PC-3 (cell line): ENCODE measurements around the gene SSH3.

Source experiments
- EZH2 ChIP-seq: fragments of 300-600 bp; sonication (generic); IDR thresholded peaks from one replicate; pipeline ENCODE4 v1.6.1; 2017; ENCODE audit warnings: antibody characterized with exemption, mild to moderate bottlenecking, low read length; ENCODE audit not compliant: unreplicated experiment
- EZH2phosphoT487 ChIP-seq: fragments of 300-600 bp; sonication (generic); IDR thresholded peaks from 2 replicates; pipeline ENCODE4 v1.6.1; 2018; ENCODE audit warnings: mild to moderate bottlenecking, antibody characterized with exemption, low read length, borderline replicate concordance
- TF ChIP-seq, protein P1 (sequence below): fragments of 300-600 bp; sonication (generic); conservative IDR thresholded peaks from 2 replicates; pipeline ENCODE4 v1.5.1; 2017; ENCODE audit warnings: antibody characterized with exemption, low read depth, mild to moderate bottlenecking, low read length

DNA sequence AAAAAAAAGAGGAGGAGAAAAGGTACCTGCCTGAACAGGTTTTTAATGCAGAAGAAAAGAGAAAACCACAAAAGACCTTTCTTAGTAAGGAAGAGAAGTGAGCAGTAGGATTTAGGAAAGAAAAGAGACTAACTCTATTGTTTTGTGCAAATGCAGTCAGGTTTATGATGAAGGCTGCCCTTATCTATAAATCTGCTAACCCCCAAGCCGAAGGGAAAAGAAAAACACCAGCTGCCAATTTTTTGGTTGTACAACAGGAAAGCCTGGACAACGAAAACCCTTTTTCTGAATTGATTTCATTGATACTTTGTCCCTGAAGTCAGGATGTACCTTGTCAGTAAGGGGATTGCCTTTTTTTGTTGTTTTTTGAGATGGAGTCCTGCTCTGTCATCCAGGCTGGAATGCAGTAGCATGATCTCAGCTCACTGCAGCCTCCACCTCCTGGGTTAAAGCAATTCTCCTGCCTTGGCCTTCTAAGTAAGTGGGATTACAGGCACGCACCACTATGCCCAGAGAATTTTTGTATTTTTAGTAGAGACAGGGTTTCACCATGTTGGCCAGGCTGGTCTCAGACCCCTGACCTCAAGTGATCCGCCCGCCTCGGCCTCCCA is 28.9 kb downstream of the SSH3 start:
- TF ChIP-seq, protein P1, sequence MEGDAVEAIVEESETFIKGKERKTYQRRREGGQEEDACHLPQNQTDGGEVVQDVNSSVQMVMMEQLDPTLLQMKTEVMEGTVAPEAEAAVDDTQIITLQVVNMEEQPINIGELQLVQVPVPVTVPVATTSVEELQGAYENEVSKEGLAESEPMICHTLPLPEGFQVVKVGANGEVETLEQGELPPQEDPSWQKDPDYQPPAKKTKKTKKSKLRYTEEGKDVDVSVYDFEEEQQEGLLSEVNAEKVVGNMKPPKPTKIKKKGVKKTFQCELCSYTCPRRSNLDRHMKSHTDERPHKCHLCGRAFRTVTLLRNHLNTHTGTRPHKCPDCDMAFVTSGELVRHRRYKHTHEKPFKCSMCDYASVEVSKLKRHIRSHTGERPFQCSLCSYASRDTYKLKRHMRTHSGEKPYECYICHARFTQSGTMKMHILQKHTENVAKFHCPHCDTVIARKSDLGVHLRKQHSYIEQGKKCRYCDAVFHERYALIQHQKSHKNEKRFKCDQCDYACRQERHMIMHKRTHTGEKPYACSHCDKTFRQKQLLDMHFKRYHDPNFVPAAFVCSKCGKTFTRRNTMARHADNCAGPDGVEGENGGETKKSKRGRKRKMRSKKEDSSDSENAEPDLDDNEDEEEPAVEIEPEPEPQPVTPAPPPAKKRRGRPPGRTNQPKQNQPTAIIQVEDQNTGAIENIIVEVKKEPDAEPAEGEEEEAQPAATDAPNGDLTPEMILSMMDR = no peak
- TF ChIP-seq EZH2 (no peak), EZH2phosphoT487 (no peak)
